Right kidney (tissue), 1 donor: Measurements from ENCODE around the gene LAMA4.
"Not testable (repeated sequence)": the region's sequence is repeated elsewhere in the genome, so short reads cannot be mapped to it uniquely, and the experiment has no call there.

ENCODE experiments used
- DNase-seq: peaks from one replicate; pipeline ENCODE4 v3.0.0-alpha.2; 2016

The LAMA4 gene

DNA sequence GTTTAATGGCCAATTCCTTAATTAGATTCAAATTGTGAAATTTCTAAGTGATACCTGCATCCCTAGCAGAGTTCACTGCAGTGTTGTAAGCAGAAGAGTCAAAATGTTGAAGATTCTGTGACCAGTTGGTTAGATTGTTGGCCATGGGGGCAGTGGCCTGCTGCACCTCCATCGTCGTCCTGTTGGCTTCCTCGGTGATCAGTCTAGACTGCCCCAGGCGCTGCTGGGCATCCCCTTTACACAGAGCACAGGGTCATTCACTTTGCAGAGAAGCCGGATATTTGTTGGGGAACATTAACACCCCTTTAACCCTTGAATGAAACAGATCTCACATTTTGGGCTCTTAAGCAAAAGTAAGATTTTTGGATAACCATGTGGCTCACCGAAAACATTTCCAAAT, 106.3 kb downstream of the LAMA4 start:
- DNase-seq = no peak

DNA sequence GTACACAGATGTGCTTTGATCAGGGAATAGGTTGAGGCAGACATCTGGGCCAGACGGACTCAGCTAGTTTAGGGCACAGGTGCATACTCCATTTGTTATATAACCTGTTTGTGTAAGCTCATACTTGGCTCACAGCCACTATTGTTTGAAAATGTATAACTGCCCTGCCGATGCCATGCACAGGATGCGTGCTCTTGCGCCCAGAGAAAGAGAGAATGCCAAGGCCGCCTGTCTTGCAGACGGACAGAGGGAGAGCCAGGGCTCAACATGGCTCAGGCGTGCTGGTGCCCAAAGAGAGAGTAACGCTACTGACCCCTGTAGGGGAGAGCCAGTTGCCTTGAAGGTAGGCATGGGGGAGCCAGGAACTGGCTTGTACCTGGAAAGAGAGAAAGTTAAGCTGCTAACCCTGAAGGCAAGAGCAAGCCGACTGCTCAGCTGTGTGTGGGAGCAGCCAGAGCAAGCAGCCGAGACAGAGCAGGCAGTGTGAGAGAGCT, 109.2 kb downstream of the LAMA4 start:
- no peak for DNase-seq

DNA sequence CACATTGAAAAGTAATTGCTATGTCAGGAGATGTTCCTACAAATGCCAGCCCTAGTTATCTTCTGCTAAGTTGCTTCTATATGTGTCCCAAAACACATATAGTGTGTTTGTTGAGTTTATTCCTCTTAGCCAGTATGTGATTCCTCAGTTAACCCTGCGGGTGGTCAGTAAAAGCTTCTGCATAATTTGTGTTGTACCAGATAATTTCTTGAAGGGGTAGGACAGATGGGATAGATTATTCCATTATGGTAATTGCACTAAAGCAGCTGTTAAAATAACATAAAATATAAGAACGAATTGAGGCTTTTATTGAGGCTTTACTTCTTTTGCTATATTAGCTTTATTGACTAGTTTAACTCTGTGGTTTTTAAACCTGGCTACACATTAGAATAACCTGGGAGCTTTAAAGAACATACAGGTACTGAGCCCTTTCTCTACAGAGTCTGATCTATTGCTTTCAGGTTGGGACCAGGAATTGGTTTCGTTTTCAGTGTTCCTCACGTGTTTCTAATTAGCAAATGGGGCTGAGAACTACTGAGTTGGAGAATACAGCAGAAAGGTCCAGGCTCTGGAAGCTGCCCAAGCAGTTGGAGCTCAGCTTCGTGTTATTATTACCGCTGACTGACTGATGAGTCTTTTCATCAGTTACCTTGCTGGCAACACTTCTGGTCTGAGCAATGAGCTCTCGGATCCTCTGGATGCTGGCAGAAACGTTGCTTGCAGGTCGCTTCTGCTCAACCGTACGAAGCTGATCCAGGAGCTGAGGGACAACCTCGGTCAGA, 110.0 kb downstream of the LAMA4 start:
- DNase-seq = no peak

DNA sequence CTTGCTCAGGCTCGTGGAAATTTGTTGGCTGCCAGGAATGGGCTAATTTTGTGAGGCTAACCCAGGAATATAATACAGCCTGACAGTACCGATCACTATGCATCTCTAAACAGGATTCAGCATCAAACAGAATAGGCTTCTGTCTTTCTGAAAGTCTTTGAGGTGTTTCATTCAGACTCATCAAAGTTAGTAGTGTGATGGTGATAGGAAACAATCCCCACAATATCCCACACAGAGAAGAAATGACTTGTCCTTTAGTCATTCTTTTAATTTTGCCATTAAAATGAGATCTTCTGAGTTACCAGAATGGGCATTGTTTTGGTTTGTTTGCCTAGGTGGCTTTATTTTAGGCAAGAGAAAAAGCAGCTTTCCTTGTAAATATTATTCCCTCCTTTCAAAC, 112.7 kb downstream of the LAMA4 start:
- no peak for DNase-seq

DNA sequence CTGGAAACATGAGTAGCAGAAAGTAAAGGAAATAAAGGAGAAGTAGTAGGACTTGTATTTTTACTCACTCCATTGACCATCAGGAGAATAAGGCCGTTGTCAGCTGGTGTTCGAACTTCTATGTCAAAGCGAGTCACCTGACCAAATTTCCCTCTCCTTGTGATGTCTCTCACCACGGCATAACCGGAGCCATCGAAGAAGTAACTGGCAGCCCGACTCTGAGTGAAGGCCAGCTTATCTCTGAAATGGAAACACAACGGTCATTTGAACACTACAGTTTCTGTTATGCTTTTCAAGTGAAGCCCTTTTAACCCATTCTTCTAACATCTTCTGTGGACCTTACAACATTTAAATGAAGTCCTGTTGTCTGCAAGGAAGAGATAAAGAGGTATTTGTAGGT, 115.3 kb downstream of the LAMA4 start:
- DNase-seq = no peak

DNA sequence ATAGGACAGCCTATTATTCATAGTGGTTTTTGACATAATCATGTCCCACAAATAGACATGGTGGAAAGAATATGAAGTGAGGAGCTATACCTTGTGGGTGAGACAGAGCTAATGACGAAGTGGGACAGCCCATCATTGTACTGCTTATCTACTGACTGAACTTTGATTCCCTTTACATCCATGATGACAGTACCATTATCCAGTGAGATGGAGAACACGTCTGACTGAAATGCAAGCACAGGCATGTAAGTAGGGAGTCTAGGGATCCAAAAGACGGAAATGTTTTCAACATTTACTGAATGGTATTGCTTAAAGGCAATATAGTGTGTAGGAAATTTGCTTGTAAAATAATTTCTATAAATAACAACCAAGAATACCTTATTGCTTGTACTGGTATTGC, 123.5 kb downstream of the LAMA4 start:
- DNase-seq = no peak

DNA sequence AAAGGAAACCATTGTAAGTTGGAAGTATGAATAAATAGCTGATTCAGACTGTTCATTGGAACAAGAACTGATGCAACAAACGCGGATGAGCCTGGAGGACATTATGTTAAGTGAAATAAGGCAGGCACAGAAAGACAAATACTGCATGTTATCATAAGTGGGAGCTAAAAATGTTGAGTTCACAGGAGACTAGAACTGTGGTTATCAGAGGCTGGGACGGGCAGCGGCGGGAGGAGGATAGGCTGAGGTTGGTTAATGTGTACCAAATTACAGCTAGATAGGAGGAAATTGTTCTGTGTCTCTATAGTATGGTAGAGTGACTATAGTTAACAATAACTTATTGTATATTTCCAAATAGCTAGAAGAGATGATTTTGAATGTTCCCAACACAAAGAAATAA, 126.2 kb downstream of the LAMA4 start:
- DNase-seq = no peak

DNA sequence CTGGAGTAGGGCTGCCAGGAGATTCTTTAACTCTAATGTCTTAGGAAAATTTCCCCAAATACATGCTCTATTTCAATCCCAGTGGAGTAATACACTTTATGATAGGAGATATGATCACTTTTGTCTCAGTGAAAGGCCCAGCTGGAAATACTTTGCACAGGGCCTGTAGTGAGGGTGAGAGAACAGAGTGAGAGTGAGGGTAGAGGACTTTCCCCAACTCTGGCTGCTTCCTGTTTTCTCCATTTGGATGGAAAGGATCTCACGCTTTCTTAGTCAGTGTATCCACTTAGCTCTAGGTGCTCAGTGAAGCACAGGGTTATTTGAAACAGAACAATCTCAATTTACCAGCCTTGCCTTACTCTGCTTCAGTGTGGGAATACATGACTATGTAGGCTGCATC, 130.4 kb downstream of the LAMA4 start:
- DNase-seq = no peak

DNA sequence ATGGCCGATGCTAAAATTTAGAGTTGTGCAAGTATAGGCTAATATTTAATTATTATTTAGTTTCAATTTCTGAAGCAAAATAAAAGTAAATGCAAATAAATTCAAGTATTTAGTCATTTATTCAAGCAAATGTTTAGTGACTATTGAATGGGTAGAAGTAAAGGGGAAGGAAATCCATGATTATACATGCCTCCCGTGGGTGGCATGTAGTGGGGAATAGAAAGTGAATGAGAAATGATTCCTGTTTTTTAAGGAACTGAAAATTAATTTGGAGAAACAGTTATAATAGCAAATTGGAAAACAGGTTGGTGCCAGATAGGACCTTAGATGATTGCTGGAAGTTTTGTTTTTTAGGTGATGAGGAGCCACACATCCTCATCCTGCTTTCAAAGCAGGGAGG, 131.6 kb downstream of the LAMA4 start:
- no peak for DNase-seq

DNA sequence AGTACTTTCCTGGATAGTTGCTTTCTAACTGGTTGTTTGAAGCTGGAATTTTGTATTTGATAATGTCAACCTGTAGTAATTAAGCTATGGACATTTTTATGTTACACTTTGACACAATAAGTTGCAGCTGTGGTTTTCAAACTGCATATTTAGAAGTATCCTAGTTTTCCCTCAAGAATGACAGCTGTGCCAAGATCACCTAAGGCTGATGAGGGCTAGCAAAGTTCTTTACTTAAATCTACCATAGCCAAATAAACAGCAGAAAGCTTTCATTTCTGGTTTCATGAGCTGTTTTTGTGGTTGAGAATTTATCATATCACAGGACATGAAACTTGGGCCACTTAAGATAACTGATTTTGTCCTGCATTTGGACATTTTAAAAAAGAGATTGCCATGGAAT, 136.3 kb downstream of the LAMA4 start:
- no peak for DNase-seq

DNA sequence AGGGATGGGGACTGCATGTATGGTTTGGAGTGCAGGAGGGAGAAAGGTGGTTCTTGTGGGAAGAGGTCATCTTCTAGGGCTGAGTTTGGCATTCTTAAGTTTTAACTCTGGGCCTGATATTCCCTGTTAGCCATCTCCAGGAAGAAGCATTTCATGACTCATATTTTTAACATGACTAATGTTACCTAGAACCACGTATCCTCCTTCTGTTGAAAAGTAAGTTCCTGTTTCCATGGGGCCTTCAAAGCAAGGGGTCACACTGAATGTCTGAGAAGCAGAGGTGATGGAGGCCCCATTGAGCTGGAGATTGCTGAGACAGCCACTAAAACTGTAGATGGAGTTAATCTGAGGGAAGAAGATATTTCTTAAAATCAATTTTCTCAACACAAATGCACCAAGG, 136.8 kb downstream of the LAMA4 start:
- no peak for DNase-seq

DNA sequence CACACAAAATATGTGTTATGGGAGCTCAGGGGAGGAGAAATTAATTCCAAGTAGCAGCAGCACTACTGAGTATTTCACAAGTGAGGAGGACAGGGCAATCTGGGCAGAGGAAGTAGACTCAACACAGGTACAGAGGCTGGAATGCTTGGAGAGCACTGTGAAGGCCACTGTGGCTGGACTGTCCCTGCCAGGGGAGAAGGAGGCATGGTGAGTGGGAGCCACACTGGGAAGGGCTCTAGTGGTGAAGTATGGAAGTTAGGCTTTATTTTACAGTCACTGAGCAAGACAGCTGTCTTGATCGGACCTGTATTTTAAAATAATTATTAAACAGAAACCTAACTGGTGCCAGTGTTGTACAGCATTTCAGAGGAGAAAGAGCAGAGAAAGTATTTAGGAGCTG, 138.1 kb downstream of the LAMA4 start:
- no peak for DNase-seq

DNA sequence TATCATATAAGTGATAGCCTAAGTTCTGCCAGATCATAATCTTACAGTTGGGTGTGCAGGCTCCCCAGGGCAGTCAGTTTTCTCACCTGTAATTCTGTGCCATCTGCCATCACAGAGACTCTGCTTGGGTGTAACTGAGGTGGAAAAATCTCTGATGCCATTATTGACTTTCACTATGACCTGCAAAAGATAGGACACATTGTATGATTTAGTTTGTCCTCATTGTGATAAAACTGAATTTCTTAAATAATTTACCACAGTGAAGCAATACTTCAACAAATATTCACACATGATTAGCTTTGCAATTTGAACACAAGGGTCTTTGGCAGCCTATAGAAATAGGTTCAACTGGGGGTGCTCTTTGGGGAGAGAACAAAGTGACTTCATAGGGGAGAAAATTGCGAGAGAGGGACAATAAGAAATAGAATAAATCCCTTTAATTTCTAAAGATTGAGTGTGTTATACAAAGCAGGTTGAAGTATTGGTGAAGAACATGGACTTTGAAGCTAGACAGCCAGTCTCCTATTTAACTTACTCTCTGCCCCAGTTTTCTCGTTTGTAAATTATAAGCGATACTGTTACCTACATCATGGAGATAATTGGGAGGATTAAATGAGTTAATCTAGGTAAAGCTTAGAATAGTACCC, 139.7 kb downstream of the LAMA4 start:
- DNase-seq = no peak

DNA sequence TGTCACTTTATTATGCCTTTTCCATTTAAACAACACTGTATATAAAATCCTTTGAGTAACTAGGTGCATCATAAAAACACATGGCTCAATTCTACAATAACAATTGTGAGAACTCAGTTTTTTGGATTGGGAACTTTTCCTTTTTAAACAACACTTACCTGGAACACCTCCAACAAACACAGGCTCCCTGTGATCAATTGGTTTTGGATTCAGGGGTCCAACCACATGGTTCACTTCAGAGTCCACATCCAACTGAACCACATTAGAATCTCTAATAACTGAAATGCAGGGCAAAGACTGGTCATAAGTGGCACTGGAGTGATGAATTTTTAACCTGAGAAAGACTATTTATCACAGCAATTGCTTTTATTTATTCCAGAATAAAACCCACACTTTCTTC, 140.4 kb downstream of the LAMA4 start:
- DNase-seq = no peak

DNA sequence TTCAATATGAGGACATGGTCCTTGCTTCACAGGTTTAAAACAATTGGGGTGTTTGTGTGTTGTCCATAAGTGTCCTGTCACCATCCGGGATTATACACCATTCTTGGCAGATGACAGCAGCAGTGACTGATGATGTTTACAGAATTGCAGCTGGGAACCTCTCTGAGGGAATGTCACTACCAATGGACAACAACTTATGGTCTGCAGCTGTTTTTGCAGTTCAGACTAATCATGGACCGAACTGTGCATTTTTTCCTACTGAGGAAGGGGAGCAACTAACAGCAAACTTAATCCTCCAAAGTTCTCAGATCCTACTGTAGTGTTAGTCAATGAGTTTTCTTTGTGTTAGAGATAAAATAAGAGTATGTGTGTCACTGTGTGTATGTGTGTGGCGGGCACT, 140.9 kb downstream of the LAMA4 start:
- DNase-seq = no peak

DNA sequence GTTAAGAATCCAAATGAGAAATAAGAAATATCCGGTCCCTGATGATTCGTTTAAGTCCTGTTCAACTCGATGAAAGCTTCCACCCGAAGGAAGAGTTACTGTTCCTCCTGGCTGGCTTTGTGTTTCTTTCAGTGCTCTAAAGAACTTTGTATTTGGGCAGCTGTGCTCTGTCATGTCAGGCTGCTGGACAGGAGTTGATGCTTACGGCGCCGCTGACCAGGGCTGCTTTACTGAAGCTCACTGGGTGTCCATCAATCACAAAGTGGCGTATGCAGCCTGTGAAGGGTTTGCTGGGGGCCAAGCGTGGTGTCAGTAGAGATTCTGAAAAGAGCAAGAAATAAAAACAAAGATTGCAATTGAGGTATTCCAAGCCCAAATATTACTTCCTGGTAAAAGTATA, 145.1 kb downstream of the LAMA4 start:
- peak; percentile 19 for DNase-seq

DNA sequence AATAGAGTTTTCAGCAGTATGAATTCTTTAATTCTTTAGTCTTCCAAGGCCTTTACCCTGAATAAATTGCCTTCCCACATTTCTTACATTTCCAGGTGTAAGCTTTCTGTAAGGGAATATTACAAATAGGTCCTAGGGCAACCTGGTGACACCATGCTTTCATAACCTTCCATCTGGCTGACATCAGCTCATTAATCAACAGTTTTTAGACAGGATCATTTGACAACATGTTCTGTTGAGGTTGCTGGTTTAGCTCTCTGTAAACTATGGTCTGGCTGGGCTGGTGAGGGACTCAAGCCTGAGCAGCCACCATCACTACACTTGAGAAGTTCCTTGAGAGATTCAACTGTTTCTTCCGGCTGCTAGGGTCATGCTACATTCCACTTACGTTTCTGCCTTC, 147.8 kb downstream of the LAMA4 start:
- no peak for DNase-seq

DNA sequence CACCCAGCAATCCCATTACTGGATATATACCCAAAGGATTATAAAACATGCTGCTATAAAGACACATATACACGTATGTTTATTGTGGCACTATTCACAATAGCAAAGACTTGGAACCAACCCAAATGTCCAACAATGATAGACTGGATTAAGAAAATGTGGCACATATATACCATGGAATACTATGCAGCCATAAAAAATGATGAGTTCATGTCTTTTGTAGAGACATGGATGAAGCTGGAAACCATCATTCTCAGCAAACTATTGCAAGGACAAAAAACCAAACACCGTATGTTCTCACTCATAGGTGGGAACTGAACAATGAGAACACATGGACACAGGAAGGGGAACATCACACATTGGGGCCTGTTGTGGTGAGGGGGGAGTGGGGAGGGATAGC, 148.3 kb downstream of the LAMA4 start:
- DNase-seq = not testable (repeated sequence)

DNA sequence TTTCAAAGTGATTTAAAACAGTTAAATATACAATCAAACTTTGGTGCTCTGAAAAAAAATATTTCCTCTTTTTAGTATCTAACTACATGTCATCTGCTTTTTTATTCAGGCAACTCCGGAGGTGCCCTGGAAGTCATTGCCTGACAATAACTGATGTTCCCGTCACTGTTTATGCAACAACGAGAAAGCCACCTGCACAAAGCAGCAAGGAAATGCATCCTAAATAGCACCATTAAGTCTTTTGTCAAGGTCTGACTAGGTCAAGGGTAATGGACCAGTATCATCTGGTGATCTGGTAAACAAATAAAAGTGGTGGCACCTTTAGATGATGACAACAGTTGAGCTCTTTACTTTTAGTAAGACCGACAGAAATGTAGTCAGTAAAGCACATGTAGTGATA, 153.8 kb downstream of the LAMA4 start:
- no peak for DNase-seq

DNA sequence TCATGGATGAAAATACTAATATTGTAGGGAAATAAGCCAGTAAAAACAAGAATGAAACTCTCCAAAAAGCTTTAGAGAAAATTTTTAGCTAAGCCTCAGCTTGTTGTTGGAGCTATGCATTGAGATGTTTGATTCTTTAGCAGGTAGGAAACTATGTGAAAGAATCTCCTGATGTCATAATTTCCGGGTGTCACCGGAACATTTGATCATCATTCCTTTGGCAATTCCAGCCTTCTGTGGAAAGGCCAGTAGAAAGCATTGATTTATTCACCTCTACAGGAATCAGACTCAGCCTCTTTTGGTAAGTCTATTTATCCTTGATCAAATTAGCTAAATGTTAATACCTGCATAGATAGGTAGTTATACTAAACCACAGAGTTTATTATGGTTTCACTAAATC, 157.5 kb downstream of the LAMA4 start:
- no peak for DNase-seq

DNA sequence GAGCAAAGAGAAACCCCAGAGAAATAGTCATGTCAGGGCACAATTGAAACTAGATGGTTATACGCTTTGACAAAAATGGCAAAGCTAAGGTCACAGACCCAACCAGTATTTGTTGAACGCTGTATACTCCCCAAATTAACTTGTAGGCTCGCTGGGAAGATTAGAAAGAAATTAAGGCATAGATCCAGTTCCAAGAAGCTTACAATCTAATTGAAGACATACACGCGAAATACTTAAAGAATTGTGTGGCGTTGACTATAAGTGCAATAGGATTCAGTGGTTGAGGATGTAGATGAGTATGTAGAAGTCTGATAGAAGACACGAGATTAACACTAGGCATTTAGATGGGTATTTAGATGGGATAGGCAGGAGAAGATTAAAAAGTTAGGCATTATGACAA, 166.5 kb downstream of the LAMA4 start:
- DNase-seq = no peak

DNA sequence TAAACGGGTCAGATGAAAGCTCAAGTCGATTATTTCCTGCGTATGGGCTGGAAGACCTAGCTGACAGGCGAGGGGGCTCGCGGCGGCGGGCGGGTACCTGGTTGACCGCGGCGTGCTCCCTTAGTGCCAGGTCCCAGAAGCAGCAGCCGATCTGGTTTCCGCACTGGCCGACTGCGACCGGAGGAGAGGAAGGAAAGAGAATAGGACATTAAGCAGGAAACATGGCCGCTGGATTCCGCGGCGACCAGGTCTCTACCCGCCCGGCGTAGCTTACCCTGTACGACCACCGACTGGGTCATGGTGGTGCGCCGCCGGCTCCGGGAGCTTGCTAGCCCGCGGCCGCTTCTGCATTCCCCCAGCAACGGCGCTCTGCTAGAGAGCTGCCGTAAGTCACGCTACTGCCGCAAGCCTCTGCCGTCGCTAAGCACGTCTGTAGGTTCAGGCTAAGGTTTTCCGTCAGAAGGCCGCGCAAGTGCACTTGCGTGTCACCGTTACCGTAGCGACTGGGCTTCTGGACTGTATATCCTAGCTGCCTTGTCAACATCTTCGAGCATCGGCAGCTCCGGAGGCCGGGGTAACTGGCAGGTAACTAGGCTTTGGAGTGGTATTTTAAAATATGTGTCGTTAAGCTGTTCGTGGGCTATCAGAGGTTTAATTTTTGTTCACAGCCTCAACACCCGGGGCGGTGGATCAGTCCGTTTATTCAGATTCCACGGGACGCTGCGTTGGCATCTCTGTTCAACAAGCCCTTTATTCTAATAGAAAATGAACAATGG, 167.0 kb downstream of the LAMA4 start, which contains the start of the genes FAM229B and TUBE1:
Gene FAM229B (plus strand): TSS at position 456 of the 776 bp plus-strand sequence. CDS start 11,693 bp downstream, outside the sequence.
Gene TUBE1 (minus strand): TSS at position 347 of the 776 bp plus-strand sequence. CDS start 48 bp downstream, at position 299.
- peak; percentile 97 for DNase-seq

DNA sequence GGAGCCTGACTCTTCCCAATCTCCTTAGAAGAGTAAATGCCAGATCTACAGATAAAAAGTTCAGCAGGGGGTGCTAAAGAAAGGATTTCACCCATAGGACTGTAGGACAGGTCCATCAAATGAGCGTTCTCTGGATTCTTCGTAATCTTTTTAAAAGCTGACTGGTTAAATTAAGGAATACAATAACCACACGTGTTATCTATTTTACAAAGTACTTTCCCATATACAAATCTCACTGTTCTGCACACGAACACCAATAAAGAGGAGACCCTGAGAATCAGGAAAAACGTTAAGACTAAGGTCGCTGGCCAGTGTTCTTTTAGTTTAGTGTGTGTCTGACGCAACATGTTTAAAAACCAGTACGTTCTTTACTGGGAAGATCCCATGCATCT, 167.6 kb downstream of the LAMA4 start:
- DNase-seq = no peak
